C4-2B (cell line): ENCODE measurements around the gene FGF10.

Experiments
- ZFX ChIP-seq: fragments of 450-650 bp; IDR thresholded peaks from 2 replicates; pipeline ENCODE4 v1.6.1; 2017
- TF ChIP-seq, protein P1 (sequence below): fragments of 450-650 bp; conservative IDR thresholded peaks from 2 replicates; pipeline ENCODE4 v1.5.1; 2017; ENCODE audit warnings: mild to moderate bottlenecking

DNA sequence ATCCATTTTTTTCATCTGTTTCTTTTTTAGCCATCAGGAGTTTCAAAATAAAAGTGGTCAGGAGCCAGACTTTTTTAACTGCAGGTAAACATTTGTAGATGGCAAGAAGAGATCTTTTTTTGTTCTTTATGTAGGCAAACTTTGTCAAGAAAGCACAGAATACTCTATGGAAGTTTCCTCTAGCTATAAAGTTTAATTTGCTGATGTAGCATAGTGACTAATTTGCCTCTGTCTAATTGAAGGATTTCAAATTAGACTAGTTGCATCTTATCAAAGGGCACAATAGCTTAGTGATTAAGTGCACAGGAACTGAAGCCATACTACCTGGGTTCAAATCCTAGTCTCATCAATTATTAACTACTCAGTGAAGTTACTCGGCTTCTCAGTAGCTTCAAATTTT lies 22.0 kb downstream of the FGF10 start:
- TF ChIP-seq, protein P1, sequence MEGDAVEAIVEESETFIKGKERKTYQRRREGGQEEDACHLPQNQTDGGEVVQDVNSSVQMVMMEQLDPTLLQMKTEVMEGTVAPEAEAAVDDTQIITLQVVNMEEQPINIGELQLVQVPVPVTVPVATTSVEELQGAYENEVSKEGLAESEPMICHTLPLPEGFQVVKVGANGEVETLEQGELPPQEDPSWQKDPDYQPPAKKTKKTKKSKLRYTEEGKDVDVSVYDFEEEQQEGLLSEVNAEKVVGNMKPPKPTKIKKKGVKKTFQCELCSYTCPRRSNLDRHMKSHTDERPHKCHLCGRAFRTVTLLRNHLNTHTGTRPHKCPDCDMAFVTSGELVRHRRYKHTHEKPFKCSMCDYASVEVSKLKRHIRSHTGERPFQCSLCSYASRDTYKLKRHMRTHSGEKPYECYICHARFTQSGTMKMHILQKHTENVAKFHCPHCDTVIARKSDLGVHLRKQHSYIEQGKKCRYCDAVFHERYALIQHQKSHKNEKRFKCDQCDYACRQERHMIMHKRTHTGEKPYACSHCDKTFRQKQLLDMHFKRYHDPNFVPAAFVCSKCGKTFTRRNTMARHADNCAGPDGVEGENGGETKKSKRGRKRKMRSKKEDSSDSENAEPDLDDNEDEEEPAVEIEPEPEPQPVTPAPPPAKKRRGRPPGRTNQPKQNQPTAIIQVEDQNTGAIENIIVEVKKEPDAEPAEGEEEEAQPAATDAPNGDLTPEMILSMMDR, result no peak
- no peak for TF ChIP-seq ZFX
